ENCODE results near the gene FN3K.

Gene FN3K

GRCh38 chr17:82694647-82695046 lies 40.8 kb upstream of the FN3K start:
- Histone ChIP-seq H3K4me1 (ENCODE audit: control insufficient read depth, insufficient read depth, low read length, poor library complexity, severe bottlenecking) (no peaks in the 10 kb centered on the region), H3K27ac (ENCODE audit: low read depth, low read length, severe bottlenecking) (no peak overlapping the region), H3K4me3 (ENCODE audit: extremely low read depth, insufficient read depth, low read length, poor library complexity, severe bottlenecking) (no peak overlapping the region), H3K36me3 (ENCODE audit: control insufficient read depth, insufficient read depth, low read length) (no peaks in the 10 kb centered on the region), H3K9me3 (ENCODE audit: control insufficient read depth, low read length) (peaks cover 14% of the 10 kb centered on the region)
- 40% methylated on average over 1 of the region's 2 CpGs; no CpG with 5 or more reads in 1 of the 2 experiments for WGBS, 2 experiments (ENCODE audit: insufficient coverage in 2 of 2)

GRCh38 chr17:82696259-82696658 lies 39.2 kb upstream of the FN3K start:
- H3K9me3 ChIP-seq (ENCODE audit: control insufficient read depth, low read length) = peaks cover 14% of the 10 kb centered on the region
- WGBS, 2 experiments (ENCODE audit: insufficient coverage in 2 of 2) = 87 to 92% methylated on average over 13 of the region's 17 CpGs
- H3K4me3 ChIP-seq (ENCODE audit: extremely low read depth, insufficient read depth, low read length, poor library complexity, severe bottlenecking) = no peak overlapping the region
- H3K36me3 ChIP-seq (ENCODE audit: control insufficient read depth, insufficient read depth, low read length) = no peaks in the 10 kb centered on the region
- no peak overlapping the region for H3K27ac ChIP-seq (ENCODE audit: low read depth, low read length, severe bottlenecking)
- H3K4me1 ChIP-seq (ENCODE audit: control insufficient read depth, insufficient read depth, low read length, poor library complexity, severe bottlenecking) = no peaks in the 10 kb centered on the region

- 34 to 36% methylated on average over 44 of the region's 48 CpGs for WGBS, 2 experiments (ENCODE audit: insufficient coverage in 2 of 2)
- Histone ChIP-seq H3K27ac (ENCODE audit: low read depth, low read length, severe bottlenecking) (no peak overlapping the region), H3K4me3 (ENCODE audit: extremely low read depth, insufficient read depth, low read length, poor library complexity, severe bottlenecking) (peak overlapping the region; percentile 46)
These were observed 38.3 kb upstream of the FN3K start for GRCh38 chr17:82696916-82697807.

GRCh38 chr17:82697808-82698064 lies 37.7 kb upstream of the FN3K start:
- Histone ChIP-seq H3K27ac (ENCODE audit: low read depth, low read length, severe bottlenecking) (no peak overlapping the region), H3K4me3 (ENCODE audit: extremely low read depth, insufficient read depth, low read length, poor library complexity, severe bottlenecking) (peak overlapping the region; percentile 46)
- WGBS, 2 experiments (ENCODE audit: insufficient coverage in 2 of 2) = 9 to 10% methylated on average over 14 to 32 of the region's 32 CpGs

More at GRCh38 chr17:82696916-82697807, 38.3 kb upstream of the FN3K start:
- Histone ChIP-seq H3K4me1 (ENCODE audit: control insufficient read depth, insufficient read depth, low read length, poor library complexity, severe bottlenecking) (no peaks in the 10 kb centered on the region), H3K36me3 (ENCODE audit: control insufficient read depth, insufficient read depth, low read length) (no peaks in the 10 kb centered on the region), H3K9me3 (ENCODE audit: control insufficient read depth, low read length) (peaks cover 14% of the 10 kb centered on the region)

GRCh38 chr17:82698065-82698973 lies 37.1 kb upstream of the FN3K start, which contains the start of gene RAB40B:
TSS of gene RAB40B (minus strand) at chr17:82698698. CDS start at chr17:82698596, 102 bp downstream.
- H3K36me3 ChIP-seq (ENCODE audit: control insufficient read depth, insufficient read depth, low read length) = no peaks in the 10 kb centered on the region
- no peak within 1 kb of the TSS for H3K27ac ChIP-seq (ENCODE audit: low read depth, low read length, severe bottlenecking)
- H3K4me1 ChIP-seq (ENCODE audit: control insufficient read depth, insufficient read depth, low read length, poor library complexity, severe bottlenecking) = no peaks in the 10 kb centered on the region
- H3K4me3 ChIP-seq (ENCODE audit: extremely low read depth, insufficient read depth, low read length, poor library complexity, severe bottlenecking) = peak within 1 kb of the TSS; percentile 48
- H3K9me3 ChIP-seq (ENCODE audit: control insufficient read depth, low read length) = peaks cover 14% of the 10 kb centered on the region
- 0 to 1% methylated on average over 74 to 93 of the region's 112 CpGs for WGBS, 2 experiments (ENCODE audit: insufficient coverage in 2 of 2)

More at GRCh38 chr17:82697808-82698064, 37.7 kb upstream of the FN3K start:
- H3K36me3 ChIP-seq (ENCODE audit: control insufficient read depth, insufficient read depth, low read length) = no peaks in the 10 kb centered on the region
- no peaks in the 10 kb centered on the region for H3K4me1 ChIP-seq (ENCODE audit: control insufficient read depth, insufficient read depth, low read length, poor library complexity, severe bottlenecking)
- peaks cover 14% of the 10 kb centered on the region for H3K9me3 ChIP-seq (ENCODE audit: control insufficient read depth, low read length)

GRCh38 chr17:82698974-82699442 lies 36.4 kb upstream of the FN3K start:
- peaks cover 14% of the 10 kb centered on the region for H3K9me3 ChIP-seq (ENCODE audit: control insufficient read depth, low read length)
- no peak overlapping the region for H3K27ac ChIP-seq (ENCODE audit: low read depth, low read length, severe bottlenecking)
- WGBS, 2 experiments (ENCODE audit: insufficient coverage in 2 of 2) = 11 to 16% methylated on average over 37 to 45 of the region's 45 CpGs
- peak overlapping the region; percentile 48 for H3K4me3 ChIP-seq (ENCODE audit: extremely low read depth, insufficient read depth, low read length, poor library complexity, severe bottlenecking)
- no peaks in the 10 kb centered on the region for H3K4me1 ChIP-seq (ENCODE audit: control insufficient read depth, insufficient read depth, low read length, poor library complexity, severe bottlenecking)
- H3K36me3 ChIP-seq (ENCODE audit: control insufficient read depth, insufficient read depth, low read length) = no peaks in the 10 kb centered on the region

GRCh38 chr17:82699551-82699950 lies 35.9 kb upstream of the FN3K start:
- peaks cover 9% of the 10 kb centered on the region for H3K9me3 ChIP-seq (ENCODE audit: control insufficient read depth, low read length)
- H3K27ac ChIP-seq (ENCODE audit: low read depth, low read length, severe bottlenecking) = no peak overlapping the region
- H3K36me3 ChIP-seq (ENCODE audit: control insufficient read depth, insufficient read depth, low read length) = no peaks in the 10 kb centered on the region
- no peaks in the 10 kb centered on the region for H3K4me1 ChIP-seq (ENCODE audit: control insufficient read depth, insufficient read depth, low read length, poor library complexity, severe bottlenecking)
- 79 to 87% methylated on average over 9 to 12 of the region's 13 CpGs for whole genome bisulfite sequencing, 2 experiments (ENCODE audit: insufficient coverage in 2 of 2)
- H3K4me3 ChIP-seq (ENCODE audit: extremely low read depth, insufficient read depth, low read length, poor library complexity, severe bottlenecking) = no peak overlapping the region

- no peak overlapping the region for H3K4me3 ChIP-seq (ENCODE audit: extremely low read depth, insufficient read depth, low read length, poor library complexity, severe bottlenecking)
- H3K9me3 ChIP-seq (ENCODE audit: control insufficient read depth, low read length) = no peaks in the 10 kb centered on the region
- no peaks in the 10 kb centered on the region for H3K36me3 ChIP-seq (ENCODE audit: control insufficient read depth, insufficient read depth, low read length)
- 80 to 82% methylated on average over 15 to 18 of the region's 20 CpGs for WGBS, 2 experiments (ENCODE audit: insufficient coverage in 2 of 2)
- H3K4me1 ChIP-seq (ENCODE audit: control insufficient read depth, insufficient read depth, low read length, poor library complexity, severe bottlenecking) = no peaks in the 10 kb centered on the region
- no peak overlapping the region for H3K27ac ChIP-seq (ENCODE audit: low read depth, low read length, severe bottlenecking)
These were observed 33.0 kb upstream of the FN3K start for GRCh38 chr17:82702231-82702927.

- Histone ChIP-seq H3K4me3 (ENCODE audit: extremely low read depth, insufficient read depth, low read length, poor library complexity, severe bottlenecking) (no peak overlapping the region), H3K27ac (ENCODE audit: low read depth, low read length, severe bottlenecking) (no peak overlapping the region), H3K9me3 (ENCODE audit: control insufficient read depth, low read length) (no peaks in the 10 kb centered on the region), H3K4me1 (ENCODE audit: control insufficient read depth, insufficient read depth, low read length, poor library complexity, severe bottlenecking) (no peaks in the 10 kb centered on the region), H3K36me3 (ENCODE audit: control insufficient read depth, insufficient read depth, low read length) (no peaks in the 10 kb centered on the region)
- WGBS, 2 experiments (ENCODE audit: insufficient coverage in 2 of 2) = 82 to 86% methylated on average over 23 of the region's 26 CpGs
These were observed 32.2 kb upstream of the FN3K start for GRCh38 chr17:82703036-82703745.
